C4-2B (cell line): Measurements from ENCODE around the gene PCP4.

Experiments
- CTCF ChIP-seq: fragments of 450-650 bp; conservative IDR thresholded peaks from 2 replicates; pipeline ENCODE4 v1.5.1; 2017; ENCODE audit warnings: mild to moderate bottlenecking
- ZFX ChIP-seq: fragments of 450-650 bp; IDR thresholded peaks from 2 replicates; pipeline ENCODE4 v1.6.1; 2017

GRCh38 chr21:39842741-39843459, 24.3 kb upstream of the PCP4 start:
- no peak for TF ChIP-seq CTCF
- TF ChIP-seq ZFX, result no peak
